ENCODE data around the gene LMLN.
A peak's percentile ranks its signal among the peaks of the same experiment; 100 is the strongest.
"Not testable (repeated sequence)": the region's sequence is repeated elsewhere in the genome, so short reads cannot be mapped to it uniquely, and the experiment has no call there.

LMLN gene

GRCh38 chr3:197959891-197960693, at the start of gene LMLN:
TSS of gene LMLN (plus strand) at chr3:197960217. CDS start at chr3:197960246, 29 bp downstream.
- DNase-seq: peak; percentile 98

GRCh38 chr3:197912741-197913476, 47.1 kb upstream of the LMLN start:
- DNase-seq: no peak

- no peak for DNase-seq
These were observed 46.2 kb upstream of the LMLN start for GRCh38 chr3:197913641-197914380.

- DNase-seq: not testable (repeated sequence)
These were observed 38.4 kb upstream of the LMLN start for GRCh38 chr3:197921429-197922275.

- no peak for DNase-seq
These were observed 33.6 kb upstream of the LMLN start for GRCh38 chr3:197926418-197926817.

GRCh38 chr3:197927578-197927977, 32.4 kb upstream of the LMLN start:
- DNase-seq: not testable (repeated sequence)

GRCh38 chr3:197936819-197937384, 23.1 kb upstream of the LMLN start:
- DNase-seq: no peak

GRCh38 chr3:197940745-197941384, 19.2 kb upstream of the LMLN start:
- no peak for DNase-seq

- DNase-seq: peak; percentile 33
These were observed 17.0 kb upstream of the LMLN start for GRCh38 chr3:197942956-197943556.

- no peak for DNase-seq
These were observed 10.7 kb upstream of the LMLN start for GRCh38 chr3:197949191-197949777.

GRCh38 chr3:197949778-197950676, 10.0 kb upstream of the LMLN start, which contains the start of gene RPL35A:
TSS of gene RPL35A (plus strand) at chr3:197950190. CDS start at chr3:197950968, 778 bp downstream.
- peak; percentile 99 for DNase-seq

- DNase-seq: no peak
These were observed 9.3 kb upstream of the LMLN start for GRCh38 chr3:197950677-197951061.

- no peak for DNase-seq
These were observed 8.5 kb upstream of the LMLN start for GRCh38 chr3:197951392-197951990.

GRCh38 chr3:197952440-197952839, 7.6 kb upstream of the LMLN start:
- DNase-seq: no peak

GRCh38 chr3:197953325-197953724, 6.7 kb upstream of the LMLN start:
- DNase-seq: no peak

- no peak for DNase-seq
These were observed 6.1 kb upstream of the LMLN start for GRCh38 chr3:197953881-197954280.

GRCh38 chr3:197955892-197956477, 4.0 kb upstream of the LMLN start:
- no peak for DNase-seq

- no peak for DNase-seq
These were observed 3.4 kb upstream of the LMLN start for GRCh38 chr3:197956626-197956988.

- no peak for DNase-seq
These were observed 2.3 kb upstream of the LMLN start for GRCh38 chr3:197957790-197958133.
